Ascending aorta (tissue), 2 donors: Measurements from ENCODE around the gene HDAC5. TPM values are rescaled to one million over a fixed set of nuclear protein-coding genes. Genes with fewer than 3 reads are reported as not detected.
A peak's percentile ranks its signal among the peaks of the same experiment; 100 is the strongest.

Source experiments
- DNase-seq, 2 donors: peaks; one replicate each; pipeline ENCODE4 v3.0.0-alpha.2; 2019; ENCODE audit warnings: low spot score in 2 of 2
- H3K27ac ChIP-seq, 2 donors: fragments of 200-600 bp; sonication (generic); one replicate each; pipeline ENCODE4 v1.5.1; 2016 to 2017; ENCODE audit warnings: mild to moderate bottlenecking in 1 of 2
- H3K27me3 ChIP-seq: fragments of 200-600 bp; sonication (generic); one replicate; pipeline ENCODE4 v1.5.1; 2017
- H3K36me3 ChIP-seq, 2 donors: fragments of 200-600 bp; sonication (generic); one replicate each; pipeline ENCODE4 v1.5.1; 2016
- H3K4me1 ChIP-seq, 2 donors: fragments of 200-600 bp; sonication (generic); one replicate each; pipeline ENCODE4 v1.5.1; 2016 to 2017; ENCODE audit warnings: mild to moderate bottlenecking in 1 of 2
- H3K4me3 ChIP-seq, 2 donors: fragments of 200-600 bp; sonication (generic); one replicate each; pipeline ENCODE4 v1.5.1; 2016 to 2017; ENCODE audit warnings: mild to moderate bottlenecking in 1 of 2
- H3K9me3 ChIP-seq, 2 donors: fragments of 200-600 bp; sonication (generic); one replicate each; pipeline ENCODE4 v1.5.1; 2016
- intact Hi-C: fragments of 100-400 bp; cut with DNase I; formaldehyde crosslinking; loops from one replicate; pipeline ENCODE4 v1.15.1; 2023
- total RNA-seq: library from RNA; depleted of rRNA; stranded (reverse); fragments of >200 nt; gene quantifications from one replicate; pipeline ENCODE4 v1.1.0, GENCODE V29; 2016
- TF ChIP-seq, protein P1 (sequence below), 3 experiments: fragments of 200-600 bp in 2 of 3; fragments of 450-650 bp in 1 of 3; sonication (generic) in 2 of 3; IDR thresholded peaks; one replicate each; pipeline ENCODE4 v1.5.1; 2016 to 2019; ENCODE audit warnings: antibody characterized with exemption in 3 of 3, mild to moderate bottlenecking in 1 of 3, moderate library complexity in 1 of 3

The HDAC5 gene
- total RNA-seq, 1 donor from 2014 or later, result 189 TPM

DNA sequence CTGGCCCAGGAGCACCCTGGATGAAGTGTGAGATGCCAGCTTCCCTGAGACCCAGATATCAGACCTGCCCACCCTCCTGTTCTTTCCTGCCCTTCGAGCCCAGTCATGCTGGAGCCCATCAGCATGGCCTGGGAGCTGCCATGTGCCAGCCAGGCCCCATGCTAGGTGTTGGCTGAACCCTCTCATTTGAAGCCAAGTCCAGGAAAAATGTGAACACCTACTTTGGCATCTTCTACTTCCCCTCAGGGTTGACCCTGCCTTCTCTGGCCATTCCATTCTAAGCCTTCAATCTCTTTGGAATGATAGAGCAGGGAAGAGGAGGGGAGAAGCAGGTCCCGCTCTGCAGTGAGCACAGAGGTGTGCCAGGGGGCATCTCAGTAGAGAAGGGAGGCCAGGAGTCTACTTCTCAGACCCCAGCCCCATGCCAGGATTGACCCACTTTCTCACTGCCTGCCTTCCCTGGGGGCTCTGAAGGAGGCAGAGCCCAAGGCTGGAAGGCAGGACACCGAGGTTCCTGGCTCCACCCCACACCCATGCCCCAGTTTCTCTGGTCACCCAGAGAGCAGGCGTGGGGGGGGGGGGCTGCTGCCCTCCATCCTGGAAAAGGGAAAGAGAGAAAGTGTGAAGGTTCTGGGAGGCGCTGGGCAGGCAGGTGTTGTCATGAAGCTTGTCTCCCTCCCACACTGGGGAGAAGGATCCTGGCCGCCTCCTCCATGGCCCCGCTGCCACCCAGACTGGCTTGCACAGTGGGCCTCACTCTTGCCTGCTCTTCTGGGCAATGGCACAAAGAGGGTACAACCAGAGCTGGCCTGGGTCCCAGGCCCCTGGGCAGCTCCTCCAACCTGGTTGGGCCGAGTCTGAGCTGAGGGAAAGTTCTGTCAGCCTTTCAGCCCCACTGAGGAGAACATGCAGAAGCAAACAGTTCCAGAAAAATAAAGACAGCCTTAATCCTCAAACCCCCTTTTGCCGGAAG lies 9.3 kb downstream of the HDAC5 start:
- Histone ChIP-seq H3K36me3 (peaks cover 24 to 41% of the 10 kb centered on the region in 2 donors), H3K27me3 (no peaks in the 10 kb centered on the region), H3K4me1 (peaks cover 18 to 57% of the 10 kb centered on the region in 2 donors), H3K4me3 (no peak overlapping the region), H3K9me3 (no peaks in the 10 kb centered on the region), H3K27ac (peak overlapping the region; percentile 81 to 95)
- no peak for DNase-seq
- intact Hi-C loops, result no loop called here
- TF ChIP-seq, protein P1, sequence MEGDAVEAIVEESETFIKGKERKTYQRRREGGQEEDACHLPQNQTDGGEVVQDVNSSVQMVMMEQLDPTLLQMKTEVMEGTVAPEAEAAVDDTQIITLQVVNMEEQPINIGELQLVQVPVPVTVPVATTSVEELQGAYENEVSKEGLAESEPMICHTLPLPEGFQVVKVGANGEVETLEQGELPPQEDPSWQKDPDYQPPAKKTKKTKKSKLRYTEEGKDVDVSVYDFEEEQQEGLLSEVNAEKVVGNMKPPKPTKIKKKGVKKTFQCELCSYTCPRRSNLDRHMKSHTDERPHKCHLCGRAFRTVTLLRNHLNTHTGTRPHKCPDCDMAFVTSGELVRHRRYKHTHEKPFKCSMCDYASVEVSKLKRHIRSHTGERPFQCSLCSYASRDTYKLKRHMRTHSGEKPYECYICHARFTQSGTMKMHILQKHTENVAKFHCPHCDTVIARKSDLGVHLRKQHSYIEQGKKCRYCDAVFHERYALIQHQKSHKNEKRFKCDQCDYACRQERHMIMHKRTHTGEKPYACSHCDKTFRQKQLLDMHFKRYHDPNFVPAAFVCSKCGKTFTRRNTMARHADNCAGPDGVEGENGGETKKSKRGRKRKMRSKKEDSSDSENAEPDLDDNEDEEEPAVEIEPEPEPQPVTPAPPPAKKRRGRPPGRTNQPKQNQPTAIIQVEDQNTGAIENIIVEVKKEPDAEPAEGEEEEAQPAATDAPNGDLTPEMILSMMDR (IDR thresholded peaks at IDR 0.05), result no peak

DNA sequence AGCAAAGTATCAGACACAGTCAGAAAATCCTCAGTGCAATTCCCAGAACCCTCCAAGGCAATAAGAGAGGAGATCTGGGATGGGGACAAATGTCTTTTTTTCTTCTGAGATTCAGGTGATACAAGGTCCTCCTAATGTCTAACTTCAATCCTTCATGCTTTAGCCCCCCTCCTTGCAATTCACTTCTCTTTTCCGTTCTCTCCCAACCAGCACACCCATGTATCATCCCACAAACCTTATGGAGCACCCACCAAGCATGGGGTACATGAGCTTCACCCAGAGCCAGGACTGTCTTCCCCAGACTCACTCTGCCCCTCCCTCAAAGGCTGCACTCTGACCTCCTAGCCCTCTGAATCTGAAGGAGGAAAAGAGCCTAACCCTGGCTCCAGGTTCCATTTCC lies 10.1 kb downstream of the HDAC5 start:
- peaks cover 21 to 56% of the 10 kb centered on the region in 2 donors for H3K4me1 ChIP-seq

DNA sequence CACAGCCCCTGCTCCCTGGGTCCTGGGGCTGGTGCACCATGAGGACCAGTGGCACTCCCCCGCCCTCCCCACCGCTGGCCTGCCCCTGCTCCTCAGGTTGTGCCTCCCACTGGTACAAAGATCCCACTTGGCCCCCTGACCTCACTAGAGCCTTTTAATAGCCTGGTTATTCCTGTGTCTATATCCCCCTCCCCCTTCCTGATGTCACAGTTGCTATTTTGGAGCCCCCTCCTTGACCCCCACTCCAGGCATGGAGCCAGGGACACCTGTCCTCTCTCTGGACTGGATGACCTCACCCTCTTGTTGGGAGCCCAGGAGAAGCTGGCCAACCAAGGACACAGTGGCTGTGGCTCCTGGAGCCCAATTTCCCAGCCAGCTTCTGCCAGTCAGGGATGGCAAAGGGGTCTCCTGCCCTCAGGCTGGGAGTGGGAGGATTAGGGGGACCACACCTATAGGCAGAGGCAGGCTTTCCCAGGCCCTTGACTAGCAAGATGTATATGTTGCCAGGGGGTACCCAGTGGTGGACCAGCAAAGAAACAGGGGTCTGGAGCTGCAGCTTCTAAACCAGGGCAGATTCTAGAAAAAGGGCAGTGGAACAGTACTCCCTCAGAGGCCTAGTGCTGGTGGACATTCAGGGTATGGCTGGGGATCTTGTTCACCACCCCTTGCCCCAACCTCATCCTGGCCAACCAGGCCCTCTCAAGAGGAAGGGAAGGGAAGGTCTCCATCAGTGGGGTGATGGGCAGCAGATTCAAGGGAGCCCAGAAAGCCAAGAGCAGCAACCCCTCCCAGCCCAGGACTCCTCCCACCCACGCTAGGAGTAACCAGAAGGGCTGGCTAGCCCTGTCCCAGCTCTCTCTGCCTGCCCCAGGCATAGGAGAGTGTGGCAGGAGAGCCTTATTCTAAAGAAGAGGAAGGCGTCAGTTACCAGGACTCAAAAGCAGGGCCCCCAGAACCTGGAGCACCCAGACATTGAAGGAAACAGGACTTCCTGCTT lies 10.9 kb downstream of the HDAC5 start:
- peak overlapping the region; percentile 81 to 95 for H3K27ac ChIP-seq
- TF ChIP-seq, protein P1 (IDR thresholded peaks at IDR 0.05), result no peak
- peak in 1 of 2 donors; percentile 33 for DNase-seq
- H3K4me3 ChIP-seq, result no peak overlapping the region
- peaks cover 24 to 41% of the 10 kb centered on the region in 2 donors for H3K36me3 ChIP-seq
- H3K9me3 ChIP-seq, result no peaks in the 10 kb centered on the region
- intact Hi-C loops, result no loop called here
- H3K27me3 ChIP-seq, result no peaks in the 10 kb centered on the region
- peaks cover 24 to 58% of the 10 kb centered on the region in 2 donors for H3K4me1 ChIP-seq

More for the DNA sequence above, 10.1 kb downstream of the HDAC5 start:
- DNase-seq, result no peak
- no peaks in the 10 kb centered on the region for H3K9me3 ChIP-seq
- H3K27me3 ChIP-seq, result no peaks in the 10 kb centered on the region
- TF ChIP-seq, protein P1 (IDR thresholded peaks at IDR 0.05), result no peak
- peak overlapping the region; percentile 81 to 95 for H3K27ac ChIP-seq
- intact Hi-C loops, result no loop called here
- no peak overlapping the region for H3K4me3 ChIP-seq
- H3K36me3 ChIP-seq, result peaks cover 24 to 41% of the 10 kb centered on the region in 2 donors

DNA sequence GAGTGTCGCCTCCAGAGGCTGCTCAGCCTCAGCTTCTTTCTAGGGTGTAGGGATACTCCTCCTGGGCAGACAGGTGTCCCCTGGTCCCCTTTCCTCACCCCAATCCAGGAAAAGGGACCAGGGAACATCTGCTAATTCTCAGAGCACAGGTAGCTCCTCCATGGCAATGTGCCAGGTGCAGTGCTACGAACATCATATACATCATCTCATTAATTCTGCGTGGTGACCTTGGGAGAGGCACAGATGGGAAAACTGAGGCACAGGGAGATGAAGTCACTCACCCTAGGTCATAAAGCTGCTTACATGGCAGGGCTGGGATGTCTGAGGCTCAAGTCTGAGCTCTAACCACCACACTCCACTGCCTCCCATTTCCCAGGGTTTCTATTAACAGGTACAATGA lies 11.7 kb downstream of the HDAC5 start:
- TF ChIP-seq, protein P1 (IDR thresholded peaks at IDR 0.05), result no peak
- no peaks in the 10 kb centered on the region for H3K27me3 ChIP-seq
- DNase-seq, result no peak
- H3K27ac ChIP-seq, result peak overlapping the region; percentile 81 to 95
- peaks cover 17 to 33% of the 10 kb centered on the region in 2 donors for H3K36me3 ChIP-seq
- intact Hi-C loops, result loop anchor here (1.0 to 2.0 kb wide), 2 partner anchors 27 to 41 kb away; partner anchors contain the start of gene G6PC3
- H3K9me3 ChIP-seq, result no peaks in the 10 kb centered on the region
- H3K4me3 ChIP-seq, result peak overlapping the region in 1 of 2 donors; percentile 68
- H3K4me1 ChIP-seq, result peaks cover 32 to 66% of the 10 kb centered on the region in 2 donors
